Ishikawa (cell line): ENCODE data around the gene TNS3.

ENCODE experiments used
- CEBPB ChIP-seq: IDR thresholded peaks from 2 replicates; pipeline ENCODE4 v1.6.1; 2012
- EGR1 ChIP-seq: IDR thresholded peaks from 2 replicates; pipeline ENCODE4 v1.6.1; 2012
- EP300 ChIP-seq: IDR thresholded peaks from 2 replicates; pipeline ENCODE4 v1.6.1; 2012; ENCODE audit warnings: borderline replicate concordance
- TEAD4 ChIP-seq: IDR thresholded peaks from 2 replicates; pipeline ENCODE4 v1.6.1; 2012

- TF ChIP-seq TEAD4 = no peak
- TF ChIP-seq EGR1 = no peak
- no peak for TF ChIP-seq EP300
- TF ChIP-seq CEBPB = no peak
These were observed 100.3 kb downstream of the TNS3 start for GRCh38 chr7:47481541-47482012.
